NCI-H1436 treated with DMSO at 0.1 percent for 48 hours (cell line): ENCODE measurements around the gene RNASE13.
"Not testable (repeated sequence)": the region's sequence is repeated elsewhere in the genome, so short reads cannot be mapped to it uniquely, and the experiment has no call there.

Experiments
- DNase-seq: peaks from one replicate; lab custom pipeline; 2025; lab: John Stamatoyannopoulos, UW

Gene RNASE13

GRCh38 chr14:21041676-21042433, 7.2 kb upstream of the RNASE13 start, which contains the start of gene RNASE7:
Gene RNASE7, plus strand, starts transcription at chr14:21042362. Its CDS starts 631 bp downstream, at chr14:21042993.
- no peak for DNase-seq

DNA sequence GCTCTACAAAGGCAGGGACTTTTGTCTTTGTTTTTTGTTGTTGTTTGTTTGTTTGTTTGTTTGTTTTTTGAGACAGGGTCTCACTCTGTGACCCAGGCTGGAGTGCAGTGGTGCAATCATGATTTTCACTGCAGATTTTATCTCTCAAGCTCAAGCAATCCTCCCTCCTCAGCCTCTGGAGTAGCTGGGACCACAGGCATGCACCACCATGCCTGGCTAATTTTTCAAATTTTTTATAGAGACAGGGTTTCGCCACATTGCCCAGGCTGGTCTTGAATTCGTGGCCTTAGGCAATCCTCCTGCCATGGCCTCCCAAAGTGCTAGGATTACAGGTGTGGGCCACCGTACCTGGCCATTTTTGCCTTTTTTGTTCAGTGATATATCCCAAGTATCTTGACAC, 6.3 kb upstream of the RNASE13 start:
- not testable (repeated sequence) for DNase-seq

DNA sequence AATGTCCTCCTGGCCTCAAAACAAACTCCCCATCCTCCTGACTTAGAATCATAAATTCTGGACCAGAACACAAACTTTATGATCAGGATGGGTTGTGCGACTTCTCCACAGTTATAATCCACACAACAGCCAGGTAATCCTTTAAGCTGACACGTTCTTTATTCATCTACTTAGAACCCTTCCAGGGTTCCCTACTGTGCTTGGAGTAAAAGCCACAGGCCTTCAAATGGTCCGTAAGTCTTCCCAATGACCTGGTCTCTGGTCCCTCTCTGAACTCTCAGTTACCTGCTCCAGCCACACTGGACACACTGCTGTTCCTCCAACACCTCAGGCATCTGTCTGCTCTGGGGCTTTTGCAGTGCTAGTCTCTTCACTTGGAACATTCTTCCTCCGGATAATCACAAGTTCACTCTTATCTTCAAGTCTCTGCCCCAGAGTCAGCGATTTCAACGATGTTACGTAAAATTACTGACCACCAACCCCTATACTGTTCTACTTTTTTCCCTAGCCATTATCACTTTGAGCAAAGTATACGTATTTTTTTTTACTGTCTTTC, 5.8 kb upstream of the RNASE13 start:
- DNase-seq, result no peak

DNA sequence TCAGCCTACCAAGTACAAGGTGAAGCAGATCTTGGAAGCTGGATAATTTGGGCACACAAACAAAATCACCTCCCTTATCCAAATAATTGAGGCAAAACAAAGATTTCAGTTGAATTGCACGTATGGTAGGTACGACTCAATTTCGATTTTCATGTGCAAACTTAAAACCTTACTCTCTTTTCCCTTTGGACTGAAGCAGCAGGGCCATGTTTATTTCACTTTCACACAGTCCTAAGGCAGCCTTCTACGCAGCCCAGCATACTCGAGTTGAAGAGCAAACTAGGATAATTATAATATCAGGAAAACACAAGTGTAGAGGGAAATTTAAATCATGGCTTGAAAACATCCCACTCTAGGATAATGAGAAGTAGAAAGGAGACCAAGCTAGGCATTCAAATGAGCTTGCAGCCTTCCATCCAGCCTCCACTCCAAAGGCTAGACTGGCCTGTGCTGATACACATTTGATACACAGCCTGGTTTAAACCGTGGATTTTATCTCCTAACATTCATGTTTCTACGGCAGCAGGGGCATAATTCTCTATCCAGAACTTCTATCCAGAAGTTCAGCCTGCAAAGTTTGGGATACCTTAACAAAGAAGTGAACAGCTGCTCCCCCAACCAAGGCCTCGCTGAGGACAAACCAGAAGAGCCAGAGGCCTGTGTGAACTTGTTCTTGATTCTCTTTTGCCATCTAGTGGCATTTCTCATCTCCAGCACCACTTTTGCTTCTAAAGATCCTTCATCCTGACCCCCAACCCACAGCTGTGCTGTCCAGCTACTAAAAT, 5.2 kb upstream of the RNASE13 start:
- no peak for DNase-seq

DNA sequence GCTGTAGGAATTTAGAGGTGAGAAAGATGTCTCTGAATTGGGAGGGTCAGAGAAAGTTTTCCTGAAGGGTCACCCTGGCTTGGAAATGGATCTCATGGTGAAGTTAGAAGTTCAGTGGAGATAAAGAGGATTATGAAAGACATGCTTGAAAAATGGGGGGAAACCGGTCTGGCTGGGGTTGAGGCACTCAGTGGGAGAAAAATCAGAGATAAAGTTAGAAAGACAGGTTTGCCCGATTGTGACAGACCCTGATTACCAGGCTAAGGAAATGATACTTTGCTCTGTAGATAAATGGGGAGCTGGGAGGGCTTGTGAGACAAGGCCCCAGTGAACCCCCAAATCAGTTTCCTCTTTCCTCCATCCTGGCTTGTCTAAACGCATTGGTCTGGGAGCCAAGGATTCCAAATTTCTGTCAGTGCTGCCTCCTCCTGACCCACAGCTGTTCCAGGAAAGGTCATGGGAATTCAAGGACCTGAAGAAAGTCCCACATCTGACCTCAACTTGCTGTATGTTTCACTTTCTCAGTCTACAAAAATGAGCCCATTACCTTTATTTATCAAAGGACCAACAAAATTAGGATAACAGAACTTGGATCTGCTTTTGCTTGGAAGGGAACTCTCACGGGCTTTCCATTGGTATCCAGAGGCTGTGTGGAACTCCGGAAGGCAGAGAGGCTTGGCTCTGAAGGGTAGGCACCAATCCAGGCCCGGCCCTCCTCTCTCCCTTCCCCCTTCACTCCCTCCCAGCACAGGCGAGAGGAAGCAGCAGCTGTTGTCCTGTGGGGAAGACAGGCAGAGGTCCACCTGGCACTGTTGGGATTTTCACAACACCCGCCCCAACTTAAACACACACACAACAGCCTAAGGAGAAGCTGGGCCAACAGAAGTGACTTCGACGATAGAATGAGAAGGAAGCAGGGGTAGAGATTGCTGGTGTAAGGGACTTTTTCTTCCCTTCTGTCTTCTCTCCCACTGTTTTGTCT, 4.1 kb upstream of the RNASE13 start:
- DNase-seq, result no peak

DNA sequence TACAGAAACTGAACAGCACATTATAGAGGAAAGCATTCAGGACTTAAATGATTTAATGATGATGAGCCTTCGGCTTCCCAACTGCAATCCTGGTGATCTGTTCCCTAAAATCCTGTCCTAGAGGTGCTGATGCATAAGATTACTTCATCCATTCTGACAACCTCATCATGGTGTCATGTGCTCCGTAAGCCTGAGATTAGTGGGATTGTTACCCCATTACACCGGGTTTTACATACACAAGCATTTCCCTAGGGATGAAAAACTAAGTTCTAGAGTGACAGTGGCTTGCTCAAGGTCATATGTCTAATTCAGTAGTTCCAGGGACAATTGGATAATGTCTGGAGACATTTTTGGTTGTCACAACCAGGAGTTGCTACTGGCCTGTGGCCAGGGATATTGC, 2.5 kb upstream of the RNASE13 start:
- no peak for DNase-seq

- DNase-seq, result no peak
Measured at GRCh38 chr14:21036751-21037150, 2.1 kb upstream of the RNASE13 start.

GRCh38 chr14:21033133-21033698, 1.4 kb downstream of the RNASE13 start:
- no peak for DNase-seq

DNA sequence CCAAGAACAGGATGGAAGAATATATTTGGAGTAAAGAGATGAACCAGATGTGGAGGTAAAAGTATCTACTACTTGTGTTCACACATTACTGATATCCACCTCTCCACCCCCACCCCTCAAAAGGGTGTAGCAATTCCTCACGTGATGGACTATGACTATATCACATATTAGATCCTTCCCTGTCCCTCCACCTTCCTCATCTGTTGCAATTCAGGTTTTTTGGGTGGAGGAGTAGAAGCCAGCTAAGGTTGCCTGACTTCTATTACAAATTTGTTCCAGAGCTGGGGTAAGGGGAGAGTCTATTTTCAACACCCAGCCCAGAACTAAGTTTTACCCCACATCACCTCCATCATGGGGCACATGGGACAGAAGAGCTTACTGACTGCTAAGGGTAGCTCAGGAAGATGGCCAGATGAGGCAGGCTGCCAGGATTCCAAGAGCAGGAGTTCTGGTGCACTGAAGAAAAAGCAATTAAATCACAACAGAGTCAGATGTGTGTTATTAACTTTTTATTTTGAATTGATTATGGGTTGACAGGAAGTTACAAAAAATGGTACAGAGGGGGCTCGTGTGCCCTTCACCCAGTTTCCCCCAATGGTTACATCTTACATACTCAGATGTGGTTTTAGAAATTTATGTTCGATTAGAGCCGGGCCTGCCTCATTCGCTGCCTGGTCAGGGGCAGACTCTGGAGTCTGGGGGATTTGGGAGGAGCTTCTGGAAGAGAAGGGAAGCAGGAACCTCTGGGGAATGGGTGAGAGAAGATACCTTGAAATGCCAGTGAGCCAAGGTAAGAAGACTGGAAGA, 2.1 kb downstream of the RNASE13 start:
- DNase-seq, result no peak

- DNase-seq, result no peak
Measured at GRCh38 chr14:21030531-21030930, 4.1 kb downstream of the RNASE13 start.

GRCh38 chr14:21029917-21030316, 4.7 kb downstream of the RNASE13 start, which contains the start of gene TPPP2:
Gene TPPP2, plus strand, starts transcription at chr14:21030217. Its CDS starts 365 bp downstream, at chr14:21030582.
- no peak for DNase-seq

- DNase-seq, result no peak
Measured at GRCh38 chr14:21026988-21027315, 7.7 kb downstream of the RNASE13 start.

GRCh38 chr14:21026274-21026987, 8.2 kb downstream of the RNASE13 start:
- no peak for DNase-seq

GRCh38 chr14:21025371-21026273, 9.0 kb downstream of the RNASE13 start:
- no peak for DNase-seq

- DNase-seq, result no peak
Measured at GRCh38 chr14:21024585-21025370, 9.8 kb downstream of the RNASE13 start, which contains the start of gene NDRG2. Gene NDRG2, minus strand, starts transcription at chr14:21025061. Its CDS starts 1,746 bp downstream, at chr14:21023315.

DNA sequence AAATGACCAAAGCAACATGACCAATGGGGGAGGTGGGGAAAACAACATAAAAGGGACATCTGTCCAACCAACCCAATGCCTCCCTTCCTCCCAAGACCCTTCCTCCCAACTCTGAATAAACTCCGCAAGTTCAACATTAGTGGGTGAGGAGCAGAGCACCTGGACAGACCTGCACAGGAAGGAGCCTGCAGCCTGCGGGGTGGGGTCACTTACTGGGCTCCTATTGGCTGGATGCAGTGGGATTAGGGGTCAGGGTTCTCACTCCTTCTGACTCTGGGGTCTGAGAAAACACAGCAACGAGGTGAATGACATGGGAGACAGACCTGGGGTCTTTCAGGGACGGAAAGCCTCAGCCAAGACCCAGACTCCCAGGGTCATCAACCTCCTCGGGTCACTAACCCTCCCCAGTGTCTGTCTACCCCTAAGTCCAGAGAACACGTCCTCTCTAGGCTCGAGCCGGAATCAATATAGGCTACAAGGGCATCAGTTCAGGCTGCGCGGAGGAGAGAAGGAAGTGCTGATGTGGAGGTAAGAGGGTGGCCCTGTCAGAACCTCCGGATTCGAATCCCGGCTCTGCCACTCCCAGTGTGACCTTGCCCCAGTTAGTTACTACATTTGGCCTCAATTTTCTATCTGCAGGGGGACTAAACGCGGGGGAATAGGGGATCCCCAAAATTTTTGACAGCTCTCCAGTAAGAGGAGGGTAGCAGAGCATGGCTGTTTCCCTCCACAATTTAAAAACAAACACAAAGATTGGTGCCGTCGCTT, 10.6 kb downstream of the RNASE13 start:
- no peak for DNase-seq

DNA sequence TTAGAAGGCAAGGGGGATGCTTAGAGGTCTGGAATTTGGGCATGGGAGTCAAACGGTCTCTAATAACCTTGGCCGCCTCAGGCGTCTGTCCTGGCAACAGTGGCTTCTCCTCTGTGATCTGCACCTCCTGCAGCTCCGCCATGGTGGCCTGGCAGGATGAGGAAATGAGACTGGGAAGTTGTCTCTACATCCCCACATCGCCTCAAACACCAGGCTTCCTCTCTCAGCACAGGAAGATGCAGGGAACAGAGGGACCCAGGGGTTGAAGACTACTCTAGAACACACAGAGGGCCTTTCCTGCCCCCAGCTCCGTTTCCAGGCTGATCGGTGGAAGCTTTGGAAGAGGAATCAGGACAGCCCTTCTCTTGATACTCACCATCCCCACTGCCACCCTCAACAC, 11.4 kb downstream of the RNASE13 start:
- no peak for DNase-seq
